Activated T-helper 17 cell treated with anti-CD3 and anti-CD28 coated beads, Interleukin-2, amount 50 U/mL, for 72 hours (primary cell): Measurements from ENCODE around the gene GUCD1. TPM values are rescaled to one million over a fixed set of nuclear protein-coding genes. Genes with fewer than 3 reads are reported as not detected.

Source experiments
- ATAC-seq: fragments of 150-1000 bp; cut with Tn5 transposase; replicated peaks from 2 replicates; pipeline ENCODE4 v1.10.0; 2021; ENCODE audit warnings: mild to moderate bottlenecking, moderate library complexity
- H3K27ac Mint-ChIP-seq: one replicate; pipeline ENCODE4 v1.8.0; 2022; ENCODE audit warnings: mixed read lengths
- H3K27me3 Mint-ChIP-seq: one replicate; pipeline ENCODE4 v1.8.0; 2022; ENCODE audit warnings: mixed read lengths
- H3K36me3 Mint-ChIP-seq: one replicate; pipeline ENCODE4 v1.8.0; 2022; ENCODE audit warnings: low read depth, mild to moderate bottlenecking, mixed read lengths
- H3K4me1 Mint-ChIP-seq: one replicate; pipeline ENCODE4 v1.8.0; 2022; ENCODE audit warnings: mixed read lengths
- H3K4me3 Mint-ChIP-seq: one replicate; pipeline ENCODE4 v1.8.0; 2022; ENCODE audit warnings: mild to moderate bottlenecking, mixed read lengths
- H3K9me3 Mint-ChIP-seq: one replicate; pipeline ENCODE4 v1.8.0; 2022; ENCODE audit warnings: mixed read lengths
- total RNA-seq, 2 donors: library from RNA; stranded (reverse); gene quantifications; one replicate each; pipeline ENCODE4 v1.2.3, GENCODE V29; 2022

Gene GUCD1
- total RNA-seq, 2 donors from 2014 or later, result 90.4 to 158 TPM

DNA sequence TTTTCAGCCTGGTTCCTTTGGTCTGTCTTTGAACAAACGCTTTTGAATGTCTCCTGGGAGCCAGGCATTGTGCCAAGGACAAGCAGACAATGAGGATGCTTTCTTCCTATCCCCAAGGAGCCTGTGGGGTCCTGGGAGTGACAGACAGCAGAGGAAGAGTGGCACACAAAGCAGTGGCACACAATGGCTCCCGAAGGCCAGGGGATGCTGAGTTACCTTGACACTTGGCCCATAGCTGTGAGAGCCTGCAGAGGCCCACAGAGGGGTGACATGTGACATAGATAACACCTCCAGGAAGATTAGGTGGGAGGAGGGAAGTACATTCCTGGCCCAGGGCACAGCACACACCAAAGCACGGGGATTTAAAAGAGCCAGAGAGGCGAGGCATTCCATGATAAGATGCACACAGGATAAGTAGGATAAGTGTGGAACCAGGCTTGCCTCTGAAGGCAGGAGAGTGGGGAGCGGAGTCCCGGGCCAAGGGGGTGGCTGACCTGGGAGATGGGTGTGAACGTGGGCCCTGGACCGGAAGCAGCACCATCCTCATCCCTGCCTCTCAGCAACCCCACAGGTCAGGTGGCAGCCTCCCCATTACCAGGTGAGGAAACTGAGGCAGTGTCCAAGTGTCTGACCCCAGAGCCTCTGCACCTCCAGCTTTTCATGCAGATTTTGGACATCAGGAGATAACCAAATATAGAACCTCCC is 53.5 kb downstream of the GUCD1 start:
- ATAC-seq, result no peak
- H3K4me3 Mint-ChIP-seq, result no peak overlapping the region
- no peaks in the 10 kb centered on the region for H3K36me3 Mint-ChIP-seq
- H3K27ac Mint-ChIP-seq, result no peak overlapping the region
- no peaks in the 10 kb centered on the region for H3K4me1 Mint-ChIP-seq
- H3K27me3 Mint-ChIP-seq, result no peaks in the 10 kb centered on the region
- H3K9me3 Mint-ChIP-seq, result no peaks in the 10 kb centered on the region

- Mint-ChIP-seq H3K27me3 (no peaks in the 10 kb centered on the region), H3K4me1 (no peaks in the 10 kb centered on the region), H3K4me3 (no peak overlapping the region), H3K27ac (peak overlapping the region; percentile 51), H3K9me3 (no peaks in the 10 kb centered on the region), H3K36me3 (no peaks in the 10 kb centered on the region)
- ATAC-seq, result no peak
These were observed 54.6 kb downstream of the GUCD1 start for GRCh38 chr22:24500277-24500820.

DNA sequence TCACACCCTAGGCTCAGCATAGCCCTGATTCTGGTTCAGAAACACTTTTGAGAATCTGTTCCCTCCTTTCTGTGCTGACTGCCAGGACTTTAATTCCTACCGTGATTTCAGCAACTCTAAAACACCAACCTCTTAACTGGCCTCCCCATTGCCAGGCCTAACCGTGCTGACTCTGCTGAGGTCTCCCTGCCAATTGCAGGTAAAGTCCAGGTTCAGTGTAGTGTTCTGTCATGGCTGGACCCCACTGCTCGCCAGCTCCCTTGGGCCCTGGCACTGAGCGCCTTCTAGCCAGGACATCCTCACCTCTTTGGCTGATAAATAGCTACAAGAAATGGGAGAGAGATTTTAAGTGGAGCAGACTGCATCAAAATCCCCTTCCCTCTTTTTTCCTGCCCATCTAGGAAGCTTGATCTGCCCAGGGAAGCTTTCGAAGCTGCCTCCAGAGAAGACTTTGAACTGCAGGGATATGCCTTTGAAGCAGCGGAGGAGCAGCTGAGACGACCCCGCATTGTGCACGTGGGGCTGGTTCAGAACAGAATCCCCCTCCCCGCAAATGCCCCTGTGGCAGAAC is 55.1 kb downstream of the GUCD1 start:
- Mint-ChIP-seq H3K27me3 (no peaks in the 10 kb centered on the region), H3K4me1 (no peaks in the 10 kb centered on the region), H3K9me3 (no peaks in the 10 kb centered on the region), H3K27ac (no peak overlapping the region), H3K4me3 (no peak overlapping the region), H3K36me3 (no peaks in the 10 kb centered on the region)
- no peak for ATAC-seq

- Mint-ChIP-seq H3K27ac (peak overlapping the region; percentile 8), H3K4me3 (no peak overlapping the region), H3K36me3 (no peaks in the 10 kb centered on the region), H3K4me1 (no peaks in the 10 kb centered on the region), H3K9me3 (no peaks in the 10 kb centered on the region), H3K27me3 (no peaks in the 10 kb centered on the region)
- ATAC-seq, result no peak
These were observed 56.1 kb downstream of the GUCD1 start for GRCh38 chr22:24498824-24499223.

DNA sequence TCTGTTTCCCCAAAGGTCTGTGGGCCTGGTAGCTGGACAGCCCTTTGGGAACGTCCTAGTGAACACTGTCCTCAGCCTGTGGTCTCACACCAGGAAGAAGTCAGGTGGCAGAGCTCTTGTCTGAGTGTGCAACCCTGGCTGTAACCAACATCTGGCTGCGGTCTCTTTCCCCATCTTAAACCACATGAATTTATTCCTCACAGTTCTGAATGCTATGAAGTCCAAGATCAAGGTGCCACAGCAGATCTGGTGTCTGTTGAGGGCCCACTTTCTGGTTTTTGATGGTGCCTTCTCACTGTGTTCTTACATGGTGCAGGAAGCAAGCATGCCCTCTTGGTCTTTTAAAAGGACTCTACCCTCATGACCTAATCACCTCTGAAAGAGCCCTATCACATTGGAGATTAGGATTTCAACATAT is 57.1 kb downstream of the GUCD1 start:
- no peak for ATAC-seq
- Mint-ChIP-seq H3K4me3 (no peak overlapping the region), H3K9me3 (no peaks in the 10 kb centered on the region), H3K36me3 (no peaks in the 10 kb centered on the region), H3K27me3 (no peaks in the 10 kb centered on the region), H3K4me1 (no peaks in the 10 kb centered on the region), H3K27ac (peak overlapping the region; percentile 8)

GRCh38 chr22:24496661-24497060 is 58.3 kb downstream of the GUCD1 start:
- Mint-ChIP-seq H3K36me3 (no peaks in the 10 kb centered on the region), H3K4me1 (no peaks in the 10 kb centered on the region), H3K27ac (peak overlapping the region; percentile 8), H3K9me3 (no peaks in the 10 kb centered on the region), H3K4me3 (no peak overlapping the region), H3K27me3 (peaks cover 5% of the 10 kb centered on the region)
- no peak for ATAC-seq

DNA sequence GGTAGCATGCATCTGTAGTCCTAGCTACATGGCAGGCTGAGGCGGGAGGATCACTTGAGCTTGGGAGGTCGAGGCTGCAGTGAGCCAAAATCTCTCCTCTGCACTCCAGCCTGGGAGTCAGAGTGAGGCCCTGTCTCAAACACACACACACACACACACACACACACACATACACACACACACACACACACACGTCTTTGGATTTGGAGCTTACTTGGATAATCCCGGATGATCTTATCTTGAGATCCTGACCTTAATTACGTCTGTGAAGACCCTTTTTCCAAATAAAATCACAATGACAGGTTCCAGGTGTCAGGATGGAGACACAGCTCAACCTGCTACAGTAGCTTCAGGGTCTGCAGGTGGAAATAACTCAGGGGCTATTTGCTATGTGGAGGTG is 58.7 kb downstream of the GUCD1 start:
- Mint-ChIP-seq H3K4me1 (no peaks in the 10 kb centered on the region), H3K27ac (no peak overlapping the region), H3K4me3 (no peak overlapping the region), H3K9me3 (no peaks in the 10 kb centered on the region), H3K27me3 (peaks cover 5% of the 10 kb centered on the region), H3K36me3 (no peaks in the 10 kb centered on the region)
- ATAC-seq, result no peak

DNA sequence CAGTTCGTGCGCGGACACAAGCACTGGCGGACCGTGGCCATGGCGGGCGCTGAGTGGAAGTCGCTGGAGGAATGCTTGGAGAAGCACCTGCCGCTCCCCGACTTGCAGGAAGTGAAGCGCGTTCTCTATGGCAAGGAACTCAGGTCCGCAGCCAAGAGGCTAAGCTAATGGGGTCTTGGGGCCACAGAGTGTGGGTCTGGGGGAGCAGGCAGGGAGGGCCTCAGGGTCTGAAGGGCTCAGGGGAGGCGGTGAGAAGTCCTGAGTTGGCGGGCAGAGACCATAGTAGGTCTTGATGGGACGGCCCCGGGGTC is 59.6 kb downstream of the GUCD1 start:
- H3K27me3 Mint-ChIP-seq, result peaks cover 5% of the 10 kb centered on the region
- no peaks in the 10 kb centered on the region for H3K36me3 Mint-ChIP-seq
- no peaks in the 10 kb centered on the region for H3K4me1 Mint-ChIP-seq
- no peak overlapping the region for H3K27ac Mint-ChIP-seq
- H3K4me3 Mint-ChIP-seq, result no peak overlapping the region
- no peaks in the 10 kb centered on the region for H3K9me3 Mint-ChIP-seq
- ATAC-seq, result no peak

DNA sequence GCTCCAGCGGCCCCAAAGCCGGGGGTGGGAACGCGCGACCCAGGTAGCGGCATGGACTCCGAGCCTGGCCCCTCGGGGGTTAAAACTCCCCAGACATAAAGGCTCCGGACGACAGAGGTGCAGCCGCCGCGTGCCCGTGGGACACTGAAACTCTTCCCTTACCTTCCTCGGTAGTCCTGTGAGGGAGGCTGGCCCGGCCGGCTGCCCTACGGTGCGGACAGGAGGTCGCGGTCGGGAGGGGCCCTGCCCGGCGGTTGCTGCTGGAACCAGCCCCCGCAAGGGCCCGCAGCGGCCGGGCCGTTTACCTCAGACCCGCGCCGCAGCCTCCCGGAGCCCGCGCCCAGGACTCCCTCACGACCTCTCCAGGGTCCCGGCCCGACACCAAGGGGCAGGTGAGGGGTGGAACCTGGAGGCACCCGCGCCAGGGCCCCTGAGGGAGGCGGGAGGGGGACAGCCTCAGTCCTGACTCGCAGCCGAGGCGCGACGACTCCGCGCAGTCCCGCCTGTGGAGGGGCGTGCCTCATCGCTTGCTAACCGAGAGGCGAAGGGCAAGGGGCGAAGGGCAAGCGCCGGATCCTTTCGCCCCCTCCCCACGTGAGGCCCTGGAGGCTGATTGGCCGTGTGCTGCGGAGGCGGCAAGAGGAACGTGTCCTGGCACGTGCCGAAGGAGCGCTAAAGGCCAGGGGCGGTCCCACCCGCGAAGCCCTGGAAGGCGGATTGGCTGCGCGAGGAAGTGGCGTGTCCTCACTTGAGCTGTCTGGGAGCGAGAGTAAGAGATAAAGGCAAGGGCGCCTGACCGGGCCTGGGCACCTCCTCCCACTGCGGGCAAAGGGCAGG is 60.2 kb downstream of the GUCD1 start, which contains the start of gene UPB1:
TSS of gene UPB1 (plus strand) at position 805 of the 837 bp plus-strand sequence. CDS start 72 bp downstream, outside the sequence.
- no peak for ATAC-seq
- H3K4me1 Mint-ChIP-seq, result no peaks in the 10 kb centered on the region
- H3K9me3 Mint-ChIP-seq, result no peaks in the 10 kb centered on the region
- H3K27me3 Mint-ChIP-seq, result peaks cover 5% of the 10 kb centered on the region
- H3K4me3 Mint-ChIP-seq, result no peak within 1 kb of the TSS
- no peak within 1 kb of the TSS for H3K27ac Mint-ChIP-seq
- H3K36me3 Mint-ChIP-seq, result no peaks in the 10 kb centered on the region

DNA sequence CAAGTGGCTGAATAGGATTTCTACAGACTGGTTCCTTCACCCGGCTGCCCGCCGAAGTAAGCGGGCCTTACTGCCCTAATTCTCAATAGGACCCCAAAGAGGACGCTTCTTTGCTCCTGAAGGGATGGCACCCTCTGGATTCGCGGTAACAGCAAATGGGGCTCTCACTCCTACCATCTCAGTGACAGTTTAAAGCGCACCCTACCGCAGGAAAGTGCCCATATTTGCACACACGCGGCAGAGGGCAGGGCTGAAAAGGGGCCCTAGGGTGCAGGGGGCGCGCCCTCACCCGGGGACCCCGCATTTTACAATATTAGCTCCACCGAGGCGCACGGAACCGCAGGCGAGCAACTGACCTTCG is 60.8 kb downstream of the GUCD1 start:
- Mint-ChIP-seq H3K4me3 (no peak overlapping the region), H3K27ac (no peak overlapping the region), H3K4me1 (no peaks in the 10 kb centered on the region), H3K27me3 (peaks cover 5% of the 10 kb centered on the region), H3K9me3 (no peaks in the 10 kb centered on the region), H3K36me3 (no peaks in the 10 kb centered on the region)
- ATAC-seq, result no peak

GRCh38 chr22:24492391-24492790 is 62.5 kb downstream of the GUCD1 start:
- no peak for ATAC-seq
- Mint-ChIP-seq H3K36me3 (no peaks in the 10 kb centered on the region), H3K27me3 (peaks cover 5% of the 10 kb centered on the region), H3K4me3 (no peak overlapping the region), H3K4me1 (no peaks in the 10 kb centered on the region), H3K9me3 (no peaks in the 10 kb centered on the region), H3K27ac (no peak overlapping the region)

Other genes with a start within 250 kb of the GUCD1 start
- gene ADORA2A, start 127.5 kb downstream of the GUCD1 start, total RNA-seq, result 10 to 100 TPM; 25.9 to 47.8 TPM
- gene UPB1, start 59.8 kb downstream of the GUCD1 start, total RNA-seq, result 1 to 10 TPM in 1 of 2 donors, not detected in 1; 1.5 TPM
- gene SNRPD3, start 861 bp upstream of the GUCD1 start, total RNA-seq, result 100 to 1,000 TPM in 1 of 2 donors, 10 to 100 TPM in 1; 81.1 to 128 TPM
- 1 to 10 TPM; 1.1 to 2.3 TPM for gene LRRC75B, start 37.9 kb upstream of the GUCD1 start, total RNA-seq
- 100 to 1,000 TPM in 1 of 2 donors, 10 to 100 TPM in 1; 82.4 to 122 TPM for gene GGT1, start 48.1 kb upstream of the GUCD1 start, total RNA-seq
- gene PIWIL3, start 219.6 kb upstream of the GUCD1 start, total RNA-seq, result not detected